IMR-90 (cell line): Measurements from ENCODE around the gene SDK1. TPM values are rescaled to one million over a fixed set of nuclear protein-coding genes. Genes with fewer than 3 reads are reported as not detected.

Source experiments
- ATAC-seq: fragments of 200-7000 bp; cut with Tn5 transposase; 2 replicates; pipeline ENCODE4 v1.9.1; 2020; ENCODE audit warnings: low read depth, mild to moderate bottlenecking, moderate library complexity
- BruUV-seq: library from RNA; stranded (reverse); fragments of 400-500 nt; replicated peaks from 2 replicates; lab custom pipeline; 2021; lab: Mats Ljungman, UMichigan
- CTCF ChIA-PET: fragments of 300-600 bp; formaldehyde crosslinking; extraction: SDS; loops from one replicate; lab custom pipeline; 2021; ENCODE audit warnings: antibody characterized with exemption; lab: Yijun Ruan, JAX
- POLR2A ChIA-PET: fragments of 300-600 bp; sonication (Branson Sonifier 250); formaldehyde crosslinking; loops from one replicate; lab custom pipeline; 2022; ENCODE audit warnings: antibody characterized with exemption; ENCODE audit not compliant: unreplicated experiment; lab: Charles Lee
- DNase-seq: peaks from one replicate; pipeline ENCODE4 v3.0.0; 2013
- H2AFZ ChIP-seq: replicated peaks from 2 replicates; pipeline ENCODE3; 2013; ENCODE audit warnings: low read length, mild to moderate bottlenecking; ENCODE audit not compliant: poor library complexity
- H2AK5ac ChIP-seq: 2 replicates; pipeline ENCODE4 v1.6.1; 2013; ENCODE audit warnings: low read depth, low read length, inconsistent platforms
- H2AK9ac ChIP-seq: replicated peaks from 2 replicates; pipeline ENCODE3; 2013; ENCODE audit warnings: mild to moderate bottlenecking, low read depth, low read length, moderate library complexity; ENCODE audit not compliant: poor library complexity
- H2BK120ac ChIP-seq: 2 replicates; pipeline ENCODE4 v1.6.1; 2013; ENCODE audit warnings: low read depth, low read length, inconsistent platforms
- H2BK15ac ChIP-seq: 3 replicates; pipeline ENCODE4 v1.6.1; 2013; ENCODE audit warnings: low read depth, low read length, inconsistent platforms
- H2BK20ac ChIP-seq: 2 replicates; pipeline ENCODE4 v1.6.1; 2013; ENCODE audit warnings: low read depth, mild to moderate bottlenecking, inconsistent platforms, low read length, moderate library complexity
- H2BK5ac ChIP-seq: 2 replicates; pipeline ENCODE4 v1.6.1; 2013; ENCODE audit warnings: mild to moderate bottlenecking, low read depth, low read length, inconsistent platforms; ENCODE audit not compliant: poor library complexity, severe bottlenecking
- H3K14ac ChIP-seq: replicated peaks from 2 replicates; pipeline ENCODE4 v1.6.1; 2013; ENCODE audit warnings: low read depth, low read length, inconsistent platforms
- H3K18ac ChIP-seq: 2 replicates; pipeline ENCODE4 v1.6.1; 2013; ENCODE audit warnings: low read depth, low read length, control low read depth
- H3K23ac ChIP-seq: 2 replicates; pipeline ENCODE4 v1.6.1; 2013; ENCODE audit warnings: low read depth, low read length, inconsistent platforms
- H3K27ac ChIP-seq: 2 replicates; pipeline ENCODE4 v1.5.1; 2013; ENCODE audit warnings: mild to moderate bottlenecking, control low read depth, low read length; ENCODE audit not compliant: insufficient read depth
- H3K27me3 ChIP-seq: 2 replicates; pipeline ENCODE4 v1.6.1; 2013; ENCODE audit warnings: low read length; ENCODE audit not compliant: control insufficient read depth, insufficient read depth
- H3K36me3 ChIP-seq: 2 replicates; pipeline ENCODE4 v1.6.1; 2013; ENCODE audit warnings: low read length, mixed read lengths; ENCODE audit not compliant: control insufficient read depth, insufficient read depth
- H3K4ac ChIP-seq: 2 replicates; pipeline ENCODE4 v1.6.1; 2013; ENCODE audit warnings: low read depth, low read length, inconsistent platforms
- H3K4me1 ChIP-seq: 2 replicates; pipeline ENCODE4 v1.6.1; 2013; ENCODE audit warnings: low read length, mixed read lengths; ENCODE audit not compliant: control insufficient read depth, insufficient read depth
- H3K4me2 ChIP-seq: 2 replicates; pipeline ENCODE4 v1.6.1; 2013; ENCODE audit warnings: low read depth, mild to moderate bottlenecking, control low read depth, low read length, moderate library complexity
- H3K4me3 ChIP-seq: 2 replicates; pipeline ENCODE4 v1.5.1; 2013; ENCODE audit warnings: low read depth, mild to moderate bottlenecking, control low read depth, low read length, moderate library complexity; ENCODE audit not compliant: insufficient read depth
- H3K56ac ChIP-seq: 2 replicates; pipeline ENCODE4 v1.6.1; 2013; ENCODE audit warnings: low read length, inconsistent platforms; ENCODE audit not compliant: insufficient read depth; ENCODE audit errors: extremely low read depth
- H3K79me1 ChIP-seq, 2 experiments: 2 replicates each; pipeline ENCODE4 v1.6.1; 2013; ENCODE audit warnings: low read length in 2 of 2, inconsistent platforms in 1 of 2, low read depth in 1 of 2
- H3K9ac ChIP-seq: 2 replicates; pipeline ENCODE4 v1.6.1; 2013; ENCODE audit warnings: low read depth, low read length, control low read depth
- H3K9me1 ChIP-seq: 2 replicates; pipeline ENCODE4 v1.6.1; 2013; ENCODE audit warnings: low read length, inconsistent platforms; ENCODE audit not compliant: insufficient read depth
- H3K9me3 ChIP-seq: 2 replicates; pipeline ENCODE4 v1.6.1; 2013; ENCODE audit warnings: low read length; ENCODE audit not compliant: control insufficient read depth, insufficient read depth
- H4K20me1 ChIP-seq: 2 replicates; pipeline ENCODE4 v1.6.1; 2013; ENCODE audit warnings: low read length, inconsistent platforms; ENCODE audit not compliant: insufficient read depth
- H4K5ac ChIP-seq: 2 replicates; pipeline ENCODE4 v1.6.1; 2013; ENCODE audit warnings: mild to moderate bottlenecking, low read depth, low read length, control low read depth
- H4K8ac ChIP-seq, 2 experiments: 2 replicates each; pipeline ENCODE4 v1.6.1; 2013; ENCODE audit warnings: low read depth in 2 of 2, low read length in 2 of 2, control low read depth in 1 of 2, inconsistent platforms in 1 of 2
- H4K91ac ChIP-seq: 2 replicates; pipeline ENCODE4 v1.6.1; 2013; ENCODE audit warnings: low read depth, low read length, inconsistent platforms; ENCODE audit not compliant: insufficient read depth
- BHLHE40 ChIP-seq: fragments of 150-350 bp; IDR thresholded peaks from 2 replicates; pipeline ENCODE4 v1.6.1; 2016; ENCODE audit warnings: mild to moderate bottlenecking, low read depth, low read length
- ELK1 ChIP-seq: fragments of 150-350 bp; IDR thresholded peaks from 2 replicates; pipeline ENCODE4 v1.6.1; 2016; ENCODE audit warnings: low read depth, mild to moderate bottlenecking, low read length, moderate library complexity, borderline replicate concordance
- MXI1 ChIP-seq: IDR thresholded peaks from 2 replicates; pipeline ENCODE4 v1.6.1; 2012; ENCODE audit warnings: low read depth, mild to moderate bottlenecking, low read length, moderate library complexity, borderline replicate concordance
- NFE2L2 ChIP-seq: fragments of 150-350 bp; IDR thresholded peaks from 2 replicates; pipeline ENCODE4 v1.6.1; 2016; ENCODE audit warnings: low read depth, mild to moderate bottlenecking, low read length
- POLR2A ChIP-seq: IDR thresholded peaks from 2 replicates; pipeline ENCODE4 v1.6.1; 2012; ENCODE audit warnings: mild to moderate bottlenecking, low read depth, low read length
- RFX5 ChIP-seq: IDR thresholded peaks from 2 replicates; pipeline ENCODE4 v1.8.0; 2012; ENCODE audit warnings: low read depth, mild to moderate bottlenecking, low read length, moderate library complexity
- SMC3 ChIP-seq: fragments of 150-350 bp; IDR thresholded peaks from 2 replicates; pipeline ENCODE4 v1.6.1; 2016; ENCODE audit warnings: low read depth, mild to moderate bottlenecking, antibody characterized with exemption, low read length, moderate library complexity
- WGBS, 2 experiments: methylation state at CpG; one replicate each; pipeline versions ENCODE4 v1.1.5 to v1.1.7; 2013; ENCODE audit warnings: missing lambda C conversion rate in 2 of 2; ENCODE audit not compliant: insufficient read length in 1 of 2; ENCODE audit errors: extremely low coverage in 2 of 2; 5-methylcytosine and 5-hydroxymethylcytosine counted together
- dilution Hi-C: fragments of 300-500 bp; cut with HindIII; formaldehyde crosslinking; loops from one replicate; pipeline ENCODE4 v1.14.3; 2018; ENCODE audit warnings: low sequenced_read_pairs; ENCODE audit not compliant: unreplicated experiment
- in situ Hi-C: fragments of 300-500 bp; cut with MboI; formaldehyde crosslinking; loops from 3 replicates; pipeline ENCODE4 v1.14.3; 2019; ENCODE audit warnings: low sequenced_read_pairs, inconsistent platforms, mixed read lengths
- intact Hi-C: fragments of 100-400 bp; cut with micrococcal nuclease; formaldehyde crosslinking; loops from 2 replicates; pipeline ENCODE4 v1.10.0; 2022
- polyA plus RNA-seq, 3 experiments: library from polyadenylated mRNA; depleted of rRNA; stranded (reverse); fragments of >200 nt; gene quantifications; 2 replicates each; pipeline ENCODE4 v1.2.3, GENCODE V29; 2012; ENCODE audit warnings: low replicate concordance in 1 of 3
- total RNA-seq: library from RNA; depleted of rRNA; stranded (reverse); fragments of >200 nt; gene quantifications from 2 replicates; pipeline ENCODE4 v1.2.3, GENCODE V29; 2012

The SDK1 gene
- total and polyA plus RNA-seq, 2 of the 4 experiments (the other 2 are of a cell fraction): 1.5 to 1.6 TPM

DNA sequence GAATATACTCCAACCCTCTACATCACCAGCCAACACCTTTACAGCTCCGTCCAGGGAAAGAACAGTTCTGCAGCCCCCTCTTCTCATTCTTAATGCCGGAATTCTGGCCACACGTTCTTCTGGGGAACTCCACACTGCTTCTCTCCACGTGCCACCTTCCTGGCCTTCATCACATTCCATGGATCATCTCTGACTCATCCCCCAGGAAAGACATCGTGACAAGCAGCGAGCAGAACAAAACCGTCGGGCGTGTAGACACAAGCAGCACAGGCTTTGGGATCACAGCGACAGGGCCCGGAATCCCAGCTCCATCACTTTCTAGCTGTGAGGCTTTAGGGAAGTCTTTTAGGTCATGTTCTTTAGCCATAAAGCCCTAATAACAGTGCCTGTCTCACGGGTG lies 790.7 kb downstream of the SDK1 start:
- H3K14ac ChIP-seq: no peak overlapping the region
- ChIA-PET POLR2A (no interaction called here), CTCF (no interaction called here)
- H2BK5ac ChIP-seq: no peak overlapping the region
- no peak overlapping the region for H2AK9ac ChIP-seq
- no peaks in the 10 kb centered on the region for H3K79me1 ChIP-seq
- H3K4ac ChIP-seq: no peak overlapping the region
- ATAC-seq: no peak
- H3K56ac ChIP-seq: no peak overlapping the region
- H3K4me1 ChIP-seq: no peaks in the 10 kb centered on the region
- no peak for DNase-seq
- no peaks in the 10 kb centered on the region for H3K27me3 ChIP-seq
- intact Hi-C loops (no loop called here), dilution Hi-C loops (no loop called here), in situ Hi-C loops (no loop called here)
- no peak overlapping the region for H3K23ac ChIP-seq
- H3K4me2 ChIP-seq: no peak overlapping the region
- no peak overlapping the region for H4K5ac ChIP-seq
- H3K9me3 ChIP-seq: peaks cover 8% of the 10 kb centered on the region
- no TSS peak for BruUV-seq
- H4K20me1 ChIP-seq: no peaks in the 10 kb centered on the region
- no peak overlapping the region for H4K8ac ChIP-seq
- no peak overlapping the region for H2BK120ac ChIP-seq
- no peaks in the 10 kb centered on the region for H3K9me1 ChIP-seq
- H4K91ac ChIP-seq: no peak overlapping the region
- TF ChIP-seq SMC3 (no peak), NFE2L2 (no peak), MXI1 (no peak), RFX5 (no peak), BHLHE40 (no peak), ELK1 (no peak), POLR2A (no peak)
- no peak overlapping the region for H2AK5ac ChIP-seq
- H2BK20ac ChIP-seq: no peak overlapping the region
- H3K9ac ChIP-seq: no peak overlapping the region
- no peak overlapping the region for H3K27ac ChIP-seq
- no peaks in the 10 kb centered on the region for H3K36me3 ChIP-seq
- H2AFZ ChIP-seq: no peak overlapping the region
- H2BK15ac ChIP-seq: no peak overlapping the region
- WGBS, 2 experiments: 84% methylated on average over 4 of the region's 12 CpGs; no CpG with 5 or more reads in 1 of the 2 experiments
- H3K4me3 ChIP-seq: no peak overlapping the region
- no peak overlapping the region for H3K18ac ChIP-seq
